HCT116 (cell line): ENCODE data around the gene SOX30. TPM values are rescaled to one million over a fixed set of nuclear protein-coding genes. Genes with fewer than 3 reads are reported as not detected.
A peak's percentile ranks its signal among the peaks of the same experiment; 100 is the strongest.

Experiments used
- ATAC-seq: fragments of 200-7000 bp; cut with Tn5 transposase; 2 replicates; pipeline ENCODE4 v1.9.1; 2020; ENCODE audit warnings: mild to moderate bottlenecking, moderate library complexity
- BruUV-seq: library from RNA; stranded (reverse); fragments of 400-500 nt; replicated peaks from 2 replicates; lab custom pipeline; 2021; lab: Mats Ljungman, UMichigan
- CTCF ChIA-PET: fragments of 300-600 bp; sonication (Branson Sonifier 250); formaldehyde crosslinking; loops from one replicate; lab custom pipeline; 2021; ENCODE audit warnings: antibody characterized with exemption; lab: Charles Lee
- POLR2A ChIA-PET: fragments of 300-600, 350-600 bp; sonication (Branson Sonifier 250); formaldehyde crosslinking; loops from one replicate; lab custom pipeline; 2021; ENCODE audit warnings: antibody characterized with exemption; lab: Charles Lee
- RAD21 ChIA-PET, 2 experiments: fragments of 300-600 bp; sonication (Branson Sonifier 250); formaldehyde crosslinking; loops; one replicate each; lab custom pipeline; 2023; ENCODE audit warnings: low total read pairs in 2 of 2; ENCODE audit not compliant: uncharacterized antibody in 2 of 2, unreplicated experiment in 2 of 2, low non-redundant PET in 1 of 2; lab: Charles Lee
- DNase-seq: peaks from one replicate; pipeline ENCODE4 v3.0.0-alpha.2; 2010; ENCODE audit warnings: low read depth, low spot score
- H2AFZ ChIP-seq: fragments of 200-600 bp; shearing (Covaris generic), sonication (generic); 2 replicates; pipeline ENCODE4 v1.6.1; 2017; ENCODE audit warnings: low read depth, mixed run types, mixed read lengths, antibody characterized with exemption, low read length; ENCODE audit not compliant: poor library complexity, severe bottlenecking
- H3K27ac ChIP-seq: 2 replicates; pipeline ENCODE4 v1.5.1; 2012; ENCODE audit warnings: low read depth, low read length
- H3K27me3 ChIP-seq: fragments of 200-600 bp; sonication (generic); 2 replicates; pipeline ENCODE4 v1.6.1; 2016; ENCODE audit warnings: mixed run types, low read length, mixed read lengths; ENCODE audit not compliant: insufficient read depth
- H3K36me3 ChIP-seq, 2 experiments: fragments of 200-500 bp in 1 of 2; fragments of 200-600 bp in 1 of 2; sonication (Bioruptor generic) in 1 of 2; sonication (generic) in 1 of 2; 2 replicates each; pipeline versions ENCODE4 v1.5.1 to v1.6.1; 2014 to 2016; ENCODE audit warnings: low read length in 2 of 2, inconsistent platforms in 1 of 2, mixed read lengths in 1 of 2, mixed run types in 1 of 2; ENCODE audit not compliant: insufficient read depth in 2 of 2, control insufficient read depth in 1 of 2
- H3K4me1 ChIP-seq, 2 experiments: fragments of 200-600 bp in 1 of 2; sonication (generic) in 1 of 2; 2 replicates each; pipeline versions ENCODE4 v1.5.1 to v1.6.1; 2012 to 2017; ENCODE audit warnings: low read length in 2 of 2, inconsistent platforms in 1 of 2, mild to moderate bottlenecking in 1 of 2, mixed read lengths in 1 of 2, mixed run types in 1 of 2, moderate library complexity in 1 of 2; ENCODE audit not compliant: insufficient read depth in 2 of 2, control insufficient read depth in 1 of 2
- H3K4me2 ChIP-seq: fragments of 200-600 bp; sonication (generic); 2 replicates; pipeline ENCODE4 v1.6.1; 2017; ENCODE audit warnings: mixed run types, low read length, mixed read lengths
- H3K4me3 ChIP-seq, 2 experiments: fragments of 200-600 bp in 1 of 2; sonication (generic) in 1 of 2; replicated peaks in 1 of 2; 2 replicates each; pipeline ENCODE4 v1.5.1; 2011 to 2016; ENCODE audit warnings: low read length in 2 of 2, control low read depth in 1 of 2, low read depth in 1 of 2, mild to moderate bottlenecking in 1 of 2, mixed read lengths in 1 of 2, mixed run types in 1 of 2
- H3K79me2 ChIP-seq: fragments of 200-600 bp; sonication (generic); 2 replicates; pipeline ENCODE4 v1.6.1; 2017; ENCODE audit warnings: mild to moderate bottlenecking, mixed run types, low read length, moderate library complexity, mixed read lengths; ENCODE audit not compliant: insufficient read depth
- H3K9ac ChIP-seq: fragments of 200-600 bp; sonication (generic); 2 replicates; pipeline ENCODE4 v1.6.1; 2016; ENCODE audit warnings: low read length, mixed read lengths
- H3K9me2 ChIP-seq: fragments of 200-600 bp; sonication (generic), shearing (Covaris generic); 2 replicates; pipeline ENCODE4 v1.6.1; 2017; ENCODE audit warnings: mixed run types, mild to moderate bottlenecking, moderate library complexity; ENCODE audit not compliant: insufficient read depth
- H3K9me3 ChIP-seq, 2 experiments: fragments of 200-500 bp in 1 of 2; fragments of 200-600 bp in 1 of 2; sonication (Bioruptor generic) in 1 of 2; sonication (generic) in 1 of 2; 2 replicates each; pipeline ENCODE4 v1.6.1; 2014 to 2017; ENCODE audit warnings: low read length in 2 of 2, mixed read lengths in 2 of 2, inconsistent platforms in 1 of 2, low read depth in 1 of 2, mild to moderate bottlenecking in 1 of 2, mixed run types in 1 of 2, moderate library complexity in 1 of 2; ENCODE audit not compliant: control insufficient read depth in 1 of 2, insufficient read depth in 1 of 2
- H4K20me1 ChIP-seq: fragments of 200-600 bp; sonication (generic), shearing (Covaris generic); 2 replicates; pipeline ENCODE4 v1.6.1; 2017; ENCODE audit warnings: mixed run types, mild to moderate bottlenecking, moderate library complexity; ENCODE audit not compliant: insufficient read depth
- CBX3 ChIP-seq: IDR thresholded peaks from 2 replicates; pipeline ENCODE4 v1.6.1; 2012; ENCODE audit warnings: low read depth
- EGR1 ChIP-seq: IDR thresholded peaks from 2 replicates; pipeline ENCODE4 v1.6.1; 2012; ENCODE audit warnings: low read depth
- ELF1 ChIP-seq: IDR thresholded peaks from 2 replicates; pipeline ENCODE4 v1.6.1; 2012; ENCODE audit warnings: low read depth, borderline replicate concordance
- FOSL1 ChIP-seq: IDR thresholded peaks from 2 replicates; pipeline ENCODE4 v1.6.1; 2012; ENCODE audit warnings: low read depth
- JUND ChIP-seq: IDR thresholded peaks from 2 replicates; pipeline ENCODE4 v1.6.1; 2012
- POLR2AphosphoS5 ChIP-seq: IDR thresholded peaks from 2 replicates; pipeline ENCODE4 v1.6.1; 2011; ENCODE audit warnings: mild to moderate bottlenecking, low read depth, low read length, moderate library complexity
- RAD21 ChIP-seq: IDR thresholded peaks from 2 replicates; pipeline ENCODE4 v1.6.1; 2012; ENCODE audit warnings: low read depth, mild to moderate bottlenecking
- SIN3A ChIP-seq: IDR thresholded peaks from 2 replicates; pipeline ENCODE4 v1.6.1; 2012; ENCODE audit warnings: low read depth
- SP1 ChIP-seq: IDR thresholded peaks from 2 replicates; pipeline ENCODE4 v1.6.1; 2012; ENCODE audit warnings: low read depth
- TCF7L2 ChIP-seq: IDR thresholded peaks from 2 replicates; pipeline ENCODE4 v1.7.0; 2011; ENCODE audit warnings: borderline replicate concordance, inconsistent platforms; ENCODE audit not compliant: insufficient read depth, insufficient read length; ENCODE audit errors: extremely low read depth
- YY1 ChIP-seq: IDR thresholded peaks from 2 replicates; pipeline ENCODE4 v1.6.1; 2011; ENCODE audit warnings: low read length, low read depth, moderate library complexity, mild to moderate bottlenecking; ENCODE audit not compliant: insufficient replicate concordance; ENCODE audit errors: extremely low read depth
- ZFX ChIP-seq: fragments of 450-650 bp; IDR thresholded peaks from 2 replicates; pipeline ENCODE4 v1.6.1; 2017
- ZNF274 ChIP-seq: fragments of 200-500 bp; sonication (Bioruptor generic); IDR thresholded peaks from 2 replicates; pipeline ENCODE4 v1.6.1; 2014; ENCODE audit warnings: mild to moderate bottlenecking, low read depth, low read length, inconsistent platforms
- intact Hi-C: fragments of 100-400 bp; cut with micrococcal nuclease; formaldehyde crosslinking; loops from 2 replicates; pipeline ENCODE4 v1.10.0; 2022
- total RNA-seq: library from RNA; stranded (reverse); gene quantifications from one replicate; pipeline ENCODE4 v1.2.1, GENCODE V29; 2021; ENCODE audit not compliant: unreplicated experiment
- TF ChIP-seq, protein P1 (sequence below): IDR thresholded peaks from 2 replicates; pipeline ENCODE4 v1.6.1; 2012
- TF ChIP-seq, protein P2 (sequence below): IDR thresholded peaks from 2 replicates; pipeline ENCODE4 v1.6.1; 2011; ENCODE audit warnings: mild to moderate bottlenecking, low read length, moderate library complexity; ENCODE audit not compliant: insufficient replicate concordance; ENCODE audit errors: extremely low read depth
- TF ChIP-seq, protein P3 (sequence below), 3 experiments: fragments of 200-600 bp in 1 of 3; sonication (generic) in 1 of 3; IDR thresholded peaks in 2 of 3; conservative IDR thresholded peaks in 1 of 3; 2 replicates each; pipeline ENCODE4 v1.5.1; 2012 to 2017; ENCODE audit warnings: low read depth in 2 of 3, low read length in 2 of 3, antibody characterized with exemption in 1 of 3, borderline replicate concordance in 1 of 3, control low read depth in 1 of 3, mild to moderate bottlenecking in 1 of 3, mixed read lengths in 1 of 3, mixed run types in 1 of 3, moderate library complexity in 1 of 3; ENCODE audit not compliant: insufficient read depth in 1 of 3

Gene SOX30
- total RNA-seq, 1 experiment from 2014 or later: 0.27 TPM

DNA sequence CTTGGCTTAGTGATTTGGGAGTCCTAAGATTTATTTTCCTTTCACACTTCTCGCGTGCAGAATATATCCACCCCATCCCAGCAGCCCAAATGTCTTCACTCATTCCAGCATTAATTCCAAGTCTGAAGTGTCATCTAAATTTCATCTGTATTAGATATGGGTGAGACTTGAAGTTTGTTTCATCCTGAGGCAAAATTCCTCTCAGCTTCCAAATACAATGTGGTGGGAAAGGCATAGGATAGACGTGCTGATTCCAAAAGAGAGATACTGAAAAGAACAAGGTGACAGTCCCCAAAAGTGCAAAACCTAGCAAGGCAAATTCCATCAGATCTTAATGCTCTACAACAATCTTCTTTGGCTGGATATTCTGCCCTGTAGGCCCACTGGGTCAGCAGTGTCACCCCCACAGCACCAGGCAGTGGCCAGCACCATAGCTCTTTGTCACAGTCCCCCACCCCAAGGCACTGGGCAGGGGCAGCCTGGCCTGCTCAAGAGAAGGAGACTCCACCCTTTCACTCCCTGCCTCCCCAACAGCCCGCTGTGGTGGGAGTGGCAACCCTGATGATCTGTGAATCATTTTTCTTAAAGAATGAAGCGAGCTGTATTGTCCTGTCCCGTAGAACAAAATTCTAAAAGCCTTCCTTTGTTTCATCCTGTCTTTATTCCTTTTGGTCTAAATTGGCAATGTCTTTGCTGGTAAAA, 74.0 kb downstream of the SOX30 start:
- no peak for DNase-seq
- RAD21 ChIA-PET: no interaction called here
- H3K79me2 ChIP-seq: peaks cover 23% of the 10 kb centered on the region
- H2AFZ ChIP-seq: no peak overlapping the region
- H3K36me3 ChIP-seq: no peaks in the 10 kb centered on the region
- H3K4me3 ChIP-seq: no peak overlapping the region
- H3K4me2 ChIP-seq: peak overlapping the region; percentile 27
- POLR2A ChIA-PET: no interaction called here
- intact Hi-C loops: loop anchor here (5.0 kb wide), 1 partner anchor 164 kb away; the partner anchor contains the start of gene LSM11
- no peak overlapping the region for H3K9ac ChIP-seq
- H3K27ac ChIP-seq: no peak overlapping the region
- H3K4me1 ChIP-seq: peaks cover 14 to 53% of the 10 kb centered on the region in 2 experiments
- H4K20me1 ChIP-seq: no peaks in the 10 kb centered on the region
- TF ChIP-seq, protein P1, sequence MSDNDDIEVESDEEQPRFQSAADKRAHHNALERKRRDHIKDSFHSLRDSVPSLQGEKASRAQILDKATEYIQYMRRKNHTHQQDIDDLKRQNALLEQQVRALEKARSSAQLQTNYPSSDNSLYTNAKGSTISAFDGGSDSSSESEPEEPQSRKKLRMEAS: no peak
- TF ChIP-seq SIN3A (no peak), ZFX (no peak)
- CTCF ChIA-PET: interaction anchor here (0.8 kb wide), 1 partner anchor 106 kb away, joined by 3 read pairs; no protein-coding TSS in a partner anchor
- BruUV-seq: no TSS peak
- H3K9me3 ChIP-seq: no peaks in the 10 kb centered on the region
- H3K27me3 ChIP-seq: no peaks in the 10 kb centered on the region
- no peaks in the 10 kb centered on the region for H3K9me2 ChIP-seq
- no peak for ATAC-seq

DNA sequence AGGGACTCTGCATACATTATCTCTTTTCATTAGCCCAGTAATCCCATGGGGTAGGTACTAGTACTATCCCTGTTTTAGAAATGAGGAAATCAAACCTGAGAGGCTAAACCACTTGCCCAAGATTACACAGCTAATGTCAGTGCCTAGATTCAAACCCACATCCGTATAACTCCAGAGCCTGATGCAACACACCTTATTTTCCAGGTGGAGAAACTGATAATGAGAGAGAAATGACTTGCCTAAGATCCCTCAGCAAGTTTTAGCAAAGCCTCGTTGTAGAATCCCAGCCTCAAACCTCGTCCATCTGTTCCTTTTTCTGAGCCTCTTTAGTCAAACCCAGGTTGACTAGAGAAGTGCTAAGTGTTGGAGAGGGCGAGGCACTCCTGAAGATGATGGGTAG, 75.6 kb downstream of the SOX30 start:
- no peak for DNase-seq
- Histone ChIP-seq H3K36me3 (no peaks in the 10 kb centered on the region), H3K4me1 (peaks cover 17 to 64% of the 10 kb centered on the region in 2 experiments), H3K4me3 (peak overlapping the region in 1 of 2 experiments; percentile 96; a peak in 1 of 4 replicates), H3K27ac (no peak overlapping the region), H3K4me2 (peak overlapping the region; percentile 96), H3K9ac (peak overlapping the region; percentile 74), H3K27me3 (no peaks in the 10 kb centered on the region), H3K9me3 (no peaks in the 10 kb centered on the region), H3K9me2 (no peaks in the 10 kb centered on the region), H3K79me2 (peaks cover 35% of the 10 kb centered on the region), H4K20me1 (no peaks in the 10 kb centered on the region), H2AFZ (peak overlapping the region; percentile 46)
- intact Hi-C loops: loop anchor here (2.0 to 5.0 kb wide), 2 partner anchors 92 to 166 kb away; partner anchors contain the start of gene LSM11
- no TSS peak for BruUV-seq
- RAD21 ChIA-PET: no interaction called here
- ATAC-seq: no peak
- POLR2A ChIA-PET: no interaction called here
- CTCF ChIA-PET: no interaction called here
- no peak for TF ChIP-seq POLR2AphosphoS5
- TF ChIP-seq JUND: no peak
- no peak for TF ChIP-seq ZFX
- TF ChIP-seq, protein P2, sequence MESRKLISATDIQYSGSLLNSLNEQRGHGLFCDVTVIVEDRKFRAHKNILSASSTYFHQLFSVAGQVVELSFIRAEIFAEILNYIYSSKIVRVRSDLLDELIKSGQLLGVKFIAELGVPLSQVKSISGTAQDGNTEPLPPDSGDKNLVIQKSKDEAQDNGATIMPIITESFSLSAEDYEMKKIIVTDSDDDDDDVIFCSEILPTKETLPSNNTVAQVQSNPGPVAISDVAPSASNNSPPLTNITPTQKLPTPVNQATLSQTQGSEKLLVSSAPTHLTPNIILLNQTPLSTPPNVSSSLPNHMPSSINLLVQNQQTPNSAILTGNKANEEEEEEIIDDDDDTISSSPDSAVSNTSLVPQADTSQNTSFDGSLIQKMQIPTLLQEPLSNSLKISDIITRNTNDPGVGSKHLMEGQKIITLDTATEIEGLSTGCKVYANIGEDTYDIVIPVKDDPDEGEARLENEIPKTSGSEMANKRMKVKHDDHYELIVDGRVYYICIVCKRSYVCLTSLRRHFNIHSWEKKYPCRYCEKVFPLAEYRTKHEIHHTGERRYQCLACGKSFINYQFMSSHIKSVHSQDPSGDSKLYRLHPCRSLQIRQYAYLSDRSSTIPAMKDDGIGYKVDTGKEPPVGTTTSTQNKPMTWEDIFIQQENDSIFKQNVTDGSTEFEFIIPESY: no peak
- no peak for TF ChIP-seq TCF7L2
- TF ChIP-seq, protein P3, sequence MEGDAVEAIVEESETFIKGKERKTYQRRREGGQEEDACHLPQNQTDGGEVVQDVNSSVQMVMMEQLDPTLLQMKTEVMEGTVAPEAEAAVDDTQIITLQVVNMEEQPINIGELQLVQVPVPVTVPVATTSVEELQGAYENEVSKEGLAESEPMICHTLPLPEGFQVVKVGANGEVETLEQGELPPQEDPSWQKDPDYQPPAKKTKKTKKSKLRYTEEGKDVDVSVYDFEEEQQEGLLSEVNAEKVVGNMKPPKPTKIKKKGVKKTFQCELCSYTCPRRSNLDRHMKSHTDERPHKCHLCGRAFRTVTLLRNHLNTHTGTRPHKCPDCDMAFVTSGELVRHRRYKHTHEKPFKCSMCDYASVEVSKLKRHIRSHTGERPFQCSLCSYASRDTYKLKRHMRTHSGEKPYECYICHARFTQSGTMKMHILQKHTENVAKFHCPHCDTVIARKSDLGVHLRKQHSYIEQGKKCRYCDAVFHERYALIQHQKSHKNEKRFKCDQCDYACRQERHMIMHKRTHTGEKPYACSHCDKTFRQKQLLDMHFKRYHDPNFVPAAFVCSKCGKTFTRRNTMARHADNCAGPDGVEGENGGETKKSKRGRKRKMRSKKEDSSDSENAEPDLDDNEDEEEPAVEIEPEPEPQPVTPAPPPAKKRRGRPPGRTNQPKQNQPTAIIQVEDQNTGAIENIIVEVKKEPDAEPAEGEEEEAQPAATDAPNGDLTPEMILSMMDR (IDR thresholded peaks at IDR 0.05 in 2 of 3, conservative IDR thresholded peaks at IDR 0.05 in 1 of 3; ENCODE audit: borderline replicate concordance in 1 of 3, insufficient read depth in 1 of 3, low read depth in 2 of 3, low read length in 2 of 3): no peak
- no peak for TF ChIP-seq EGR1
- TF ChIP-seq ZNF274: no peak
- TF ChIP-seq FOSL1: no peak
- no peak for TF ChIP-seq CBX3
- TF ChIP-seq YY1: no peak
- TF ChIP-seq SP1: no peak
- TF ChIP-seq ELF1: no peak
- no peak; the same call in 1 of the 2 replicates for TF ChIP-seq SIN3A
- TF ChIP-seq RAD21: no peak
